Measurements from ENCODE around the gene KRT38. TPM values are rescaled to one million over a fixed set of nuclear protein-coding genes. Genes with fewer than 3 reads are reported as not detected.

Gene KRT38
- total RNA-seq, 1 donor from 2014 or later: not detected

- Mint-ChIP-seq H3K27ac (ENCODE audit: unreplicated experiment) (no peak overlapping the region), H3K4me1 (no peaks in the 10 kb centered on the region), H3K36me3 (ENCODE audit: low read depth) (no peaks in the 10 kb centered on the region), H3K27me3 (ENCODE audit: low read depth) (peaks cover 5% of the 10 kb centered on the region), H3K4me3 (no peak overlapping the region), H3K9me3 (peaks cover 7% of the 10 kb centered on the region)
- TF ChIP-seq CTCF (conservative IDR thresholded peaks at IDR 0.05): no peak
- no peak for DNase-seq (ENCODE audit: low read depth, low spot score)
Measured at GRCh38 chr17:41467561-41467960, 26.8 kb upstream of the KRT38 start.

GRCh38 chr17:41466988-41467387 lies 26.2 kb upstream of the KRT38 start, which contains the start of gene KRT32:
KRT32 (minus strand) TSS chr17:41467386; CDS start chr17:41467325, 61 bp downstream.
- Mint-ChIP-seq H3K9me3 (peaks cover 7% of the 10 kb centered on the region), H3K36me3 (ENCODE audit: low read depth) (no peaks in the 10 kb centered on the region), H3K27me3 (ENCODE audit: low read depth) (peaks cover 5% of the 10 kb centered on the region), H3K27ac (ENCODE audit: unreplicated experiment) (no peak within 1 kb of the TSS), H3K4me3 (no peak within 1 kb of the TSS), H3K4me1 (no peaks in the 10 kb centered on the region)
- TF ChIP-seq CTCF (conservative IDR thresholded peaks at IDR 0.05): no peak
- DNase-seq (ENCODE audit: low read depth, low spot score): no peak

DNA sequence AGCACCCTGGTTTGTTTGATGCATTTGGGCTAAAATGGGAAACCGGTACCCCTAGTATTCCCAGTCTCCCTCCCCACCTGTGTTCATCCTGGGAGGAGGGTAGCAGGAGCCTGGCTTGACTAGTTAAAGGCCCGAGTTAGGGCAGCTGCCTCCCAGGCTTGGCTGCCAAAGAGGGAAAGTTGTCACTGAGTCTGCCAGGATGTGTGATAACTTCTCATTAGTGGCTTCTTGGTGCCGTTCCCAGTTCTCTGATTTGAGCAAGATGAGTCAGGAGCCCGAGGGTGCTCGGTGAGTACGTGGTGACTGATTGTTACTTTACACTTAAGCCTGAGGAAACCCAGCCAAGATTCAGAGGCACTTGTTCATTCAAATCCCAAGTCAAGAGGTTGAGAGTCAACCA lies 23.9 kb upstream of the KRT38 start:
- no peak for TF ChIP-seq CTCF (conservative IDR thresholded peaks at IDR 0.05)
- Mint-ChIP-seq H3K27ac (ENCODE audit: unreplicated experiment) (no peak overlapping the region), H3K27me3 (ENCODE audit: low read depth) (no peaks in the 10 kb centered on the region), H3K4me3 (no peak overlapping the region), H3K9me3 (peaks cover 3% of the 10 kb centered on the region), H3K4me1 (no peaks in the 10 kb centered on the region), H3K36me3 (ENCODE audit: low read depth) (no peaks in the 10 kb centered on the region)
- no peak for DNase-seq (ENCODE audit: low read depth, low spot score)

DNA sequence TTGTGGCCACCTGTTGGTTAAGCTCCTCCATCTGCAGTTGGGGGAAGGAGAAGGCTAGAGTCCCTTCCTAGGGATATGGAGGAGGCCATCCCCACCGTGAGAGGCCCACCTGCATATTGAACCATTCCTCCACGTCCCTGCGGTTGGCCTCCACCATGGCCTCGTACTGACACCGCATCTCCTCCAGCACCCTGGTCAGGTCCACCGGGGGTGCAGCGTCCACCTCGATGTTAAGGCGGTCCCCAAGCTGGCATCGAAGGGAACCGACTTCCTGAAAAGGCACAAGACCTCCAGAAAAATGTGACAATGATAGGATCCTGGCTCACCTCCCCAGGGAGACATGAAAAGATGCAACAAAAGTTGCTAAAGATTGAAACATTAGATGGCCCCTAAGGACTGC lies 23.4 kb upstream of the KRT38 start:
- no peaks in the 10 kb centered on the region for H3K36me3 Mint-ChIP-seq (ENCODE audit: low read depth)
- DNase-seq (ENCODE audit: low read depth, low spot score): no peak
- peaks cover 3% of the 10 kb centered on the region for H3K9me3 Mint-ChIP-seq
- no peaks in the 10 kb centered on the region for H3K4me1 Mint-ChIP-seq
- H3K27ac Mint-ChIP-seq (ENCODE audit: unreplicated experiment): no peak overlapping the region
- no peak for TF ChIP-seq CTCF (conservative IDR thresholded peaks at IDR 0.05)
- H3K27me3 Mint-ChIP-seq (ENCODE audit: low read depth): no peaks in the 10 kb centered on the region
- H3K4me3 Mint-ChIP-seq: no peak overlapping the region

GRCh38 chr17:41463746-41464145 lies 23.0 kb upstream of the KRT38 start:
- Mint-ChIP-seq H3K4me3 (no peak overlapping the region), H3K36me3 (ENCODE audit: low read depth) (no peaks in the 10 kb centered on the region), H3K4me1 (no peaks in the 10 kb centered on the region), H3K9me3 (peaks cover 3% of the 10 kb centered on the region), H3K27ac (ENCODE audit: unreplicated experiment) (no peak overlapping the region), H3K27me3 (ENCODE audit: low read depth) (no peaks in the 10 kb centered on the region)
- TF ChIP-seq CTCF (conservative IDR thresholded peaks at IDR 0.05): no peak
- no peak for DNase-seq (ENCODE audit: low read depth, low spot score)

- H3K27ac Mint-ChIP-seq (ENCODE audit: unreplicated experiment): no peak overlapping the region
- peaks cover 1% of the 10 kb centered on the region for H3K9me3 Mint-ChIP-seq
- no peaks in the 10 kb centered on the region for H3K4me1 Mint-ChIP-seq
- H3K27me3 Mint-ChIP-seq (ENCODE audit: low read depth): no peaks in the 10 kb centered on the region
- H3K36me3 Mint-ChIP-seq (ENCODE audit: low read depth): no peaks in the 10 kb centered on the region
- DNase-seq (ENCODE audit: low read depth, low spot score): no peak
- H3K4me3 Mint-ChIP-seq: no peak overlapping the region
- TF ChIP-seq CTCF (conservative IDR thresholded peaks at IDR 0.05): no peak
Measured at GRCh38 chr17:41462705-41463104, 21.9 kb upstream of the KRT38 start.

Measured in neural crest cell (in vitro differentiated cells).